GM21526 (cell line): Measurements from ENCODE around the gene GTPBP8.

Experiments used
- ATAC-seq: cut with Tn5 transposase; IDR thresholded peaks from one replicate; pipeline ENCODE4 v1.9.1; 2021; ENCODE audit warnings: moderate library complexity; ENCODE audit not compliant: unreplicated experiment, low FRiP score

The GTPBP8 gene

GRCh38 chr3:112990672-112991602 lies at the start of gene GTPBP8:
Gene GTPBP8 (plus strand): TSS chr3:112990984. CDS start chr3:112991000, 16 bp downstream.
- ATAC-seq, result peak; percentile 93

- ATAC-seq, result no peak
Observed at GRCh38 chr3:112948346-112948838, 42.4 kb upstream of the GTPBP8 start.

GRCh38 chr3:112956351-112956750 lies 34.4 kb upstream of the GTPBP8 start:
- ATAC-seq, result no peak

- no peak for ATAC-seq
Observed at GRCh38 chr3:112958811-112959560, 31.8 kb upstream of the GTPBP8 start.

GRCh38 chr3:112963683-112964082 lies 27.1 kb upstream of the GTPBP8 start:
- no peak for ATAC-seq

GRCh38 chr3:112965656-112966055 lies 25.1 kb upstream of the GTPBP8 start:
- no peak for ATAC-seq

- ATAC-seq, result no peak
Observed at GRCh38 chr3:112966633-112967032, 24.2 kb upstream of the GTPBP8 start.

- no peak for ATAC-seq
Observed at GRCh38 chr3:112967425-112967824, 23.4 kb upstream of the GTPBP8 start.

GRCh38 chr3:112967828-112968227 lies 23.0 kb upstream of the GTPBP8 start:
- no peak for ATAC-seq

GRCh38 chr3:112972158-112972557 lies 18.6 kb upstream of the GTPBP8 start:
- ATAC-seq, result no peak

- ATAC-seq, result peak; percentile 89
Observed at GRCh38 chr3:112973325-112974177, 17.2 kb upstream of the GTPBP8 start.

- ATAC-seq, result no peak
Observed at GRCh38 chr3:112974178-112974517, 16.6 kb upstream of the GTPBP8 start.

GRCh38 chr3:112974894-112975293 lies 15.9 kb upstream of the GTPBP8 start, which contains the start of gene CD200R1:
Gene CD200R1 (minus strand): TSS chr3:112975103. CDS start chr3:112974857, 246 bp downstream.
- no peak for ATAC-seq

- no peak for ATAC-seq
Observed at GRCh38 chr3:112976001-112976400, 14.8 kb upstream of the GTPBP8 start.

GRCh38 chr3:112976953-112977352 lies 13.8 kb upstream of the GTPBP8 start:
- ATAC-seq, result no peak

GRCh38 chr3:112979244-112979832 lies 11.4 kb upstream of the GTPBP8 start:
- ATAC-seq, result no peak

- no peak for ATAC-seq
Observed at GRCh38 chr3:112980080-112980479, 10.7 kb upstream of the GTPBP8 start.

- no peak for ATAC-seq
Observed at GRCh38 chr3:112982710-112983109, 8.1 kb upstream of the GTPBP8 start.

GRCh38 chr3:112984485-112984884 lies 6.3 kb upstream of the GTPBP8 start:
- no peak for ATAC-seq

- ATAC-seq, result no peak
Observed at GRCh38 chr3:112987710-112988334, 3.0 kb upstream of the GTPBP8 start.
